Smooth muscle cell of the brain vasculature (primary cell): ENCODE measurements around the gene RBMS3.

ENCODE experiments used
- DNase-seq: peaks from one replicate; pipeline ENCODE4 v3.0.0-alpha.2; 2012; ENCODE audit warnings: low read depth, low spot score

The RBMS3 gene

GRCh38 chr3:29576181-29576580 is 295.3 kb downstream of the RBMS3 start:
- DNase-seq = no peak

GRCh38 chr3:29576675-29577074 is 295.8 kb downstream of the RBMS3 start:
- DNase-seq = no peak

GRCh38 chr3:29577250-29577649 is 296.4 kb downstream of the RBMS3 start:
- DNase-seq = no peak

GRCh38 chr3:29581311-29581710 is 300.4 kb downstream of the RBMS3 start:
- no peak for DNase-seq

- no peak for DNase-seq
Observed at GRCh38 chr3:29582273-29582672, 301.4 kb downstream of the RBMS3 start.

GRCh38 chr3:29583861-29584260 is 303.0 kb downstream of the RBMS3 start:
- no peak for DNase-seq

- DNase-seq = no peak
Observed at GRCh38 chr3:29585368-29585767, 304.5 kb downstream of the RBMS3 start.

- DNase-seq = no peak
Observed at GRCh38 chr3:29587340-29587739, 306.5 kb downstream of the RBMS3 start.

GRCh38 chr3:29590012-29590411 is 309.1 kb downstream of the RBMS3 start:
- DNase-seq = no peak

GRCh38 chr3:29590461-29590860 is 309.6 kb downstream of the RBMS3 start:
- DNase-seq = no peak

GRCh38 chr3:29591579-29591978 is 310.7 kb downstream of the RBMS3 start:
- DNase-seq = no peak

GRCh38 chr3:29593802-29594201 is 312.9 kb downstream of the RBMS3 start:
- no peak for DNase-seq

GRCh38 chr3:29594261-29594660 is 313.4 kb downstream of the RBMS3 start:
- DNase-seq = no peak

GRCh38 chr3:29597376-29598008 is 316.6 kb downstream of the RBMS3 start:
- DNase-seq = no peak

- no peak for DNase-seq
Observed at GRCh38 chr3:29601861-29602585, 321.2 kb downstream of the RBMS3 start.

GRCh38 chr3:29605845-29606244 is 325.0 kb downstream of the RBMS3 start:
- DNase-seq = no peak

- no peak for DNase-seq
Observed at GRCh38 chr3:29606416-29606815, 325.5 kb downstream of the RBMS3 start.

- no peak for DNase-seq
Observed at GRCh38 chr3:29608414-29609327, 327.8 kb downstream of the RBMS3 start.

- no peak for DNase-seq
Observed at GRCh38 chr3:29609328-29609811, 328.5 kb downstream of the RBMS3 start.

GRCh38 chr3:29610781-29611180 is 329.9 kb downstream of the RBMS3 start:
- no peak for DNase-seq

GRCh38 chr3:29611252-29611651 is 330.4 kb downstream of the RBMS3 start:
- DNase-seq = no peak

GRCh38 chr3:29612536-29612935 is 331.7 kb downstream of the RBMS3 start:
- DNase-seq = no peak
